ENCODE data around the gene TMEM101. TPM values are rescaled to one million over a fixed set of nuclear protein-coding genes. Genes with fewer than 3 reads are reported as not detected.
"Not testable (repeated sequence)": the region's sequence is repeated elsewhere in the genome, so short reads cannot be mapped to it uniquely, and the experiment has no call there.

The TMEM101 gene
- total and polyA plus RNA-seq, 2 donors (not counting 3 experiments of a cell fraction or from before 2014, with no cell fraction given) = 30.4 to 60.2 TPM

DNA sequence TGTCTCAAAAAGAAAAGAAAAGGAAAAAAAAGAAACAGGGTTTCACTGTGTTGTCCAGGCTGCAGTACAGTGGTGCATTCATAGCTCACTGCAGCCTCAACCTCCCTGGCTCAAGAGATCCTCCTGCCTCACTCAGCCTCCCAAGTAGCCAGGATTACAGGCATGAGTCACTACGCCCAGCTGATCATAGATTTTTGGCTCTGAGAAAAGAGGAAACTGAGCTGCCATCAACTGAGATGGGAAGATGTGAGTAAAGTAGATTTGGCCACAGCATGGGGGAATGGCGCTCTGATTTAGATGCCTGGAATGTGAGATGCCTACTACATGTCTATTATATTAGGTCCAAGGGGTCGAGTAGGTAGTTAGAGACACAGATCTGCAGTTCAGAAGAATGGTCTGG is 16.2 kb downstream of the TMEM101 start:
- BruUV-seq (replicated peaks) = no TSS peak
- CTCF ChIA-PET = interaction anchor here (0.7 to 12.7 kb wide), 7 partner anchors 12 to 118 kb away, joined by 3 to 182 read pairs (median 3); partner anchors contain the start of gene PPY
- no peak overlapping the region for H3K27ac ChIP-seq (ENCODE audit: insufficient read depth, low read depth, low read length)
- no peak overlapping the region for H3K4me3 ChIP-seq (replicated peaks in 1 of 3; ENCODE audit: insufficient read depth in 1 of 3, low read depth in 1 of 3, low read length in 3 of 3)
- H3K9me1 ChIP-seq (replicated peaks; ENCODE audit: control insufficient read depth, extremely low read depth, insufficient read depth, low read length) = no peaks in the 10 kb centered on the region
- no peaks in the 10 kb centered on the region for H3K79me2 ChIP-seq (ENCODE audit: control insufficient read depth, insufficient read depth, low read length)
- intact Hi-C loops (cut with micrococcal nuclease) (no loop called here), dilution Hi-C loops (cut with MboI; ENCODE audit: extremely low pct_ligation_motif_present, low sequenced_read_pairs) (no loop called here)
- TF ChIP-seq POLR2AphosphoS5 (IDR thresholded peaks at IDR 0.05; ENCODE audit: insufficient read depth, low read depth, low read length) = no peak
- no peak for TF ChIP-seq JUN (IDR thresholded peaks at IDR 0.05; ENCODE audit: borderline replicate concordance, insufficient read depth, insufficient read length, low read depth)
- TF ChIP-seq FOS (IDR thresholded peaks at IDR 0.05; ENCODE audit: borderline replicate concordance, insufficient read depth, low read length) = peak; percentile 22
- TF ChIP-seq POLR2A (IDR thresholded peaks at IDR 0.05; ENCODE audit: low read depth, low read length) = no peak
- TF ChIP-seq, protein P1, sequence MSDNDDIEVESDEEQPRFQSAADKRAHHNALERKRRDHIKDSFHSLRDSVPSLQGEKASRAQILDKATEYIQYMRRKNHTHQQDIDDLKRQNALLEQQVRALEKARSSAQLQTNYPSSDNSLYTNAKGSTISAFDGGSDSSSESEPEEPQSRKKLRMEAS (IDR thresholded peaks at IDR 0.05; ENCODE audit: insufficient read depth, insufficient read length) = no peak
- peak; percentile 87 for FAIRE-seq
- H3K9ac ChIP-seq (replicated peaks; ENCODE audit: extremely low read depth, insufficient read depth, low read length) = no peak overlapping the region
- no peaks in the 10 kb centered on the region for H4K20me1 ChIP-seq (replicated peaks; ENCODE audit: control insufficient read depth, extremely low read depth, insufficient read depth, low read length)
- POLR2A ChIA-PET = no interaction called here
- no peak overlapping the region for H3K4me2 ChIP-seq (ENCODE audit: insufficient read depth, low read length)
- no peak overlapping the region for H2AFZ ChIP-seq (ENCODE audit: low read depth, low read length)
- no peaks in the 10 kb centered on the region for H3K9me3 ChIP-seq (replicated peaks; ENCODE audit: control insufficient read depth, insufficient read depth, low read length)
- no peak for DNase-seq (ENCODE audit: low read depth, low spot score)
- no peaks in the 10 kb centered on the region for H3K36me3 ChIP-seq (ENCODE audit: control insufficient read depth in 2 of 2, extremely low read depth in 1 of 2, insufficient read depth in 2 of 2, low read length in 2 of 2)
- H3K27me3 ChIP-seq (ENCODE audit: control insufficient read depth in 2 of 2, insufficient read depth in 2 of 2, low read length in 2 of 2) = peaks cover 0 to 3% of the 10 kb centered on the region in 2 experiments
- peaks cover 23% of the 10 kb centered on the region for H3K4me1 ChIP-seq (ENCODE audit: control insufficient read depth, extremely low read depth, insufficient read depth, low read length)

DNA sequence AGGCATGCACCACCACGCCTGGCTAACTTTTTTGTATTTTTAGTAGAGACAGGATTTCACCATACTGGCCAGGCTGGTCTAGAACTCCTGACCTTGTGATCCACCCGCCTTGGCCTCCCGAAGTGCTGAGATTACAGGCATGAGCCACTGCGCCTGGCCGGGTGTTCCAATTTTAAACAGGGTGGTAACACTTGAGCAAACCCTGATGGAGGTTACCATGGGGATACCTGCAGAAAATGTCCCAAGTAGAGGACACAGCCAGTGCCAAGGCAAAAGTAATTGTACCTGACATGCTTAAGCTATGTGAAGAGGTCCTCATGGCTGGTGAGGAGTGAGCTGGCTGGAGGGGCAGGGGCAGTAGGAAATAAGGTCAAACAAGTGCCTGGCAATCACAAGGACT is 17.6 kb downstream of the TMEM101 start:
- POLR2A ChIA-PET; BruUV-seq (replicated peaks); FAIRE-seq; H3K9me3 ChIP-seq (replicated peaks; ENCODE audit: control insufficient read depth, insufficient read depth, low read length); H3K9me1 ChIP-seq (replicated peaks; ENCODE audit: control insufficient read depth, extremely low read depth, insufficient read depth, low read length); dilution Hi-C loops (cut with MboI; ENCODE audit: extremely low pct_ligation_motif_present, low sequenced_read_pairs); H3K27ac ChIP-seq (ENCODE audit: insufficient read depth, low read depth, low read length); H3K36me3 ChIP-seq (ENCODE audit: control insufficient read depth in 2 of 2, extremely low read depth in 1 of 2, insufficient read depth in 2 of 2, low read length in 2 of 2); H3K4me3 ChIP-seq (replicated peaks in 1 of 3; ENCODE audit: insufficient read depth in 1 of 3, low read depth in 1 of 3, low read length in 3 of 3); H3K27me3 ChIP-seq (ENCODE audit: control insufficient read depth in 2 of 2, insufficient read depth in 2 of 2, low read length in 2 of 2); H4K20me1 ChIP-seq (replicated peaks; ENCODE audit: control insufficient read depth, extremely low read depth, insufficient read depth, low read length); H3K9ac ChIP-seq (replicated peaks; ENCODE audit: extremely low read depth, insufficient read depth, low read length); H3K79me2 ChIP-seq (ENCODE audit: control insufficient read depth, insufficient read depth, low read length); H3K4me2 ChIP-seq (ENCODE audit: insufficient read depth, low read length); intact Hi-C loops (cut with micrococcal nuclease); DNase-seq (ENCODE audit: low read depth, low spot score); H2AFZ ChIP-seq (ENCODE audit: low read depth, low read length): not testable (repeated sequence)
- CTCF ChIA-PET = interaction anchor here (0.5 to 12.7 kb wide), 7 partner anchors 44 to 118 kb away, joined by 3 to 182 read pairs (median 3); partner anchors contain the start of gene PPY
- H3K4me1 ChIP-seq (ENCODE audit: control insufficient read depth, extremely low read depth, insufficient read depth, low read length) = peaks cover 11% of the 10 kb centered on the region

Measured in endothelial cell of umbilical vein (primary cell).